NCI-H2196 treated with DMSO at 0.1 percent for 48 hours (cell line): Measurements from ENCODE around the gene CTNND1.

Experiments
- DNase-seq: peaks from one replicate; lab custom pipeline; 2025; ENCODE audit not compliant: unreplicated experiment; lab: John Stamatoyannopoulos, UW

CTNND1 gene

GRCh38 chr11:57763568-57763967 lies 2.0 kb downstream of the CTNND1 start:
- DNase-seq, result no peak

- no peak for DNase-seq
Measured at GRCh38 chr11:57764021-57764420, 2.4 kb downstream of the CTNND1 start.

GRCh38 chr11:57764566-57764965 lies 3.0 kb downstream of the CTNND1 start:
- DNase-seq, result no peak

- DNase-seq, result no peak
Measured at GRCh38 chr11:57764972-57765371, 3.4 kb downstream of the CTNND1 start.

GRCh38 chr11:57770793-57771192 lies 9.2 kb downstream of the CTNND1 start:
- no peak for DNase-seq

- no peak for DNase-seq
Measured at GRCh38 chr11:57771365-57771764, 9.8 kb downstream of the CTNND1 start.

- no peak for DNase-seq
Measured at GRCh38 chr11:57772562-57772961, 11.0 kb downstream of the CTNND1 start.

GRCh38 chr11:57773026-57773598 lies 11.5 kb downstream of the CTNND1 start:
- DNase-seq, result no peak

GRCh38 chr11:57775491-57775890 lies 13.9 kb downstream of the CTNND1 start:
- DNase-seq, result no peak

GRCh38 chr11:57776031-57776521 lies 14.5 kb downstream of the CTNND1 start:
- no peak for DNase-seq

- no peak for DNase-seq
Measured at GRCh38 chr11:57776577-57777210, 15.1 kb downstream of the CTNND1 start.

- no peak for DNase-seq
Measured at GRCh38 chr11:57777969-57778317, 16.3 kb downstream of the CTNND1 start.

- DNase-seq, result peak; percentile 73
Measured at GRCh38 chr11:57778318-57779037, 16.9 kb downstream of the CTNND1 start.

GRCh38 chr11:57779276-57779675 lies 17.7 kb downstream of the CTNND1 start:
- no peak for DNase-seq

- no peak for DNase-seq
Measured at GRCh38 chr11:57781529-57781943, 19.9 kb downstream of the CTNND1 start.

GRCh38 chr11:57785072-57785471 lies 23.5 kb downstream of the CTNND1 start:
- no peak for DNase-seq

- DNase-seq, result no peak
Measured at GRCh38 chr11:57786436-57786835, 24.8 kb downstream of the CTNND1 start.

GRCh38 chr11:57787006-57787604 lies 25.5 kb downstream of the CTNND1 start:
- DNase-seq, result no peak

- no peak for DNase-seq
Measured at GRCh38 chr11:57787920-57788702, 26.5 kb downstream of the CTNND1 start.

- no peak for DNase-seq
Measured at GRCh38 chr11:57788703-57789088, 27.1 kb downstream of the CTNND1 start.
